Effector memory CD8-positive, alpha-beta T cell (primary cell): ENCODE results near the gene RRP7A.

Experiments
- ATAC-seq: fragments of 150-1000 bp; cut with Tn5 transposase; replicated peaks from 2 replicates; pipeline ENCODE4 v1.10.0; 2021; ENCODE audit warnings: mild to moderate bottlenecking, moderate library complexity
- DNase-seq, 3 experiments: peaks; one replicate each; pipeline ENCODE4 v3.0.0; 2021
- H3K27ac Mint-ChIP-seq, 2 donors: one replicate each; pipeline ENCODE4 v1.8.0; 2022; ENCODE audit warnings: mild to moderate bottlenecking in 2 of 2, mixed read lengths in 2 of 2, moderate library complexity in 2 of 2
- H3K27me3 Mint-ChIP-seq, 2 donors: one replicate each; pipeline ENCODE4 v1.8.0; 2022; ENCODE audit warnings: mixed read lengths in 2 of 2
- H3K36me3 Mint-ChIP-seq: one replicate; pipeline ENCODE4 v1.8.0; 2022; ENCODE audit warnings: mild to moderate bottlenecking, moderate library complexity, mixed read lengths; ENCODE audit not compliant: insufficient read depth
- H3K4me1 Mint-ChIP-seq, 2 donors: one replicate each; pipeline ENCODE4 v1.8.0; 2022; ENCODE audit warnings: low read depth in 2 of 2, mixed read lengths in 2 of 2
- H3K4me3 Mint-ChIP-seq, 2 donors: one replicate each; pipeline ENCODE4 v1.8.0; 2022; ENCODE audit warnings: mild to moderate bottlenecking in 2 of 2, mixed read lengths in 2 of 2, moderate library complexity in 2 of 2
- H3K9me3 Mint-ChIP-seq, 2 donors: one replicate each; pipeline ENCODE4 v1.8.0; 2022; ENCODE audit warnings: mixed read lengths in 2 of 2

The RRP7A gene

DNA sequence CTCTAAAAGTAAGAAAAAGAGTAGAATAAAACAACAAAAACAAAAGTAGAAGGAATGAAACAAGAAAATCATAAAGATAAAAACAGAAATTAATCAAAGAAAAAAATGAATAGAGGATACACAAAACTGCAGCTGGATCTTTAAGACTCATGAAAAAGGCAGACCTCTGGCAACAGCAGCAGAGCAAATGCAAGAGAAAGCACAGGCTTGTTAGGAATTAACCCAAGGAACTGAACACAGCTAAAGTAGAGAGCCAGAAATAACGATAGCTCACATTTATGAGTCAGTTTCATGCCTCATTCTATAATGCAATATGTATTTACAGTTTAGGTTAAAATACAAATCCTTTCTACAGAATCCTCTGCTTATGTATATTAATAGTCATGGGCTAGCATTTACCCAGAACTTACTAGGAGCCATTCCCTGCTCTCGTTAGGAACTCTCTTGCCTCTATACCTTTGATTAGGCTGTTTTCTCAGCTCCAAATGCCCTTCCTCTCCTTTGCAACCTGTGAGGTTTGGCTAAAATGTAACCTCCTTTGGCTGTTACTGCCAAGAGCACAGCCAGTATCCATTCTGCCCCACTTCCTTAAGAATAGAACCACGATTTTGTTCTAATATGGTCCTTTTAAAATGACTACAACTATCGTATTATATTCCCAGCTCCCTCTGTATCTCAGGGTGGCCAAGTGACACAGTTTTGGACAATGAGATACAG, 49.1 kb downstream of the RRP7A start:
- no peak overlapping the region for H3K27ac Mint-ChIP-seq
- H3K4me1 Mint-ChIP-seq, result no peaks in the 10 kb centered on the region
- H3K36me3 Mint-ChIP-seq, result no peaks in the 10 kb centered on the region
- H3K4me3 Mint-ChIP-seq, result no peak overlapping the region
- no peaks in the 10 kb centered on the region for H3K9me3 Mint-ChIP-seq
- peaks cover 22 to 43% of the 10 kb centered on the region in 2 donors for H3K27me3 Mint-ChIP-seq
- no peak for ATAC-seq
- no peak for DNase-seq

DNA sequence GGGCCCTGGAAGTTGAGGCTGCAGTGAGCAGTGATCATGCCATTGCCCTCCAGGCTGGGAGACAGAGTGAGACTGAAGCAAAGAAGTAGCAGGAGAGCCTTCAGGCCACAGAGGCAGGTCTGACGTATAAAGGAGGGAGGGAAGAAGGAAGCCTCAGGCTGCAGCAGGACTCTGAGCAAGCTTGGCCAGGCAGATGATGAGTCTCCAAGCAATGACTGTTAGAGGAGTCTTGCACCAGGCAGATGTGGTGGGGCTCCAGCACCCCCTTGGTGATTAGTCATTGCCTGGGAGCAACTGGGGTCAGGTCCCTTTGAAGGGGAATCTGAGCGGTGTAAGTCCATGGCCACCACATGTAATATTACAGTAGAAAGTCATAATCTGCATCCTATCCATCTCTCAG, 50.8 kb downstream of the RRP7A start:
- Mint-ChIP-seq H3K27me3 (peaks cover 24 to 42% of the 10 kb centered on the region in 2 donors), H3K4me1 (no peaks in the 10 kb centered on the region), H3K4me3 (no peak overlapping the region), H3K9me3 (no peaks in the 10 kb centered on the region), H3K36me3 (no peaks in the 10 kb centered on the region), H3K27ac (no peak overlapping the region)
- ATAC-seq (no peak), DNase-seq (no peak)

DNA sequence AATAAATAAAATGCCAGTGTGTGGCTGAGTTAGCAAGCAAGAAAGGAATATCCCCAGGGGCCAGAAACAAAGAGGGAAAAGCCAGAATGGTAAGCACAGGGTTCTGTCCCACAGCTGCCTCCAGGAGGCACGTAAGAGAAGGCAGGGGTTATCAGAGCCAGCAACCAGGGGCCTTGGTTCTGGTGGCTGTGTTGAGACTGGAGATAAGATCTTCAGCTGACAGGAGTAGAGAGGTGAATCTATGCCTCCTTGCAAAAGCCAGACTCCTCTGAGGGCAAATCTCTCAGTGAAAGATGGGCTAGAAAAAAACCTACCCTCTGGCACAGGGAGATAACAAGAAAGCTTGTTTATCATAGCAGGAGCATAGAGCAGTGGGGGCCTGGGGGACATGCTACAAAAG, 57.6 kb downstream of the RRP7A start:
- Mint-ChIP-seq H3K4me3 (no peak overlapping the region), H3K27me3 (peaks cover 54 to 76% of the 10 kb centered on the region in 2 donors), H3K4me1 (no peaks in the 10 kb centered on the region), H3K36me3 (no peaks in the 10 kb centered on the region), H3K9me3 (no peaks in the 10 kb centered on the region), H3K27ac (peak overlapping the region in 1 of 2 donors; percentile 59)
- ATAC-seq, result no peak
- no peak for DNase-seq

DNA sequence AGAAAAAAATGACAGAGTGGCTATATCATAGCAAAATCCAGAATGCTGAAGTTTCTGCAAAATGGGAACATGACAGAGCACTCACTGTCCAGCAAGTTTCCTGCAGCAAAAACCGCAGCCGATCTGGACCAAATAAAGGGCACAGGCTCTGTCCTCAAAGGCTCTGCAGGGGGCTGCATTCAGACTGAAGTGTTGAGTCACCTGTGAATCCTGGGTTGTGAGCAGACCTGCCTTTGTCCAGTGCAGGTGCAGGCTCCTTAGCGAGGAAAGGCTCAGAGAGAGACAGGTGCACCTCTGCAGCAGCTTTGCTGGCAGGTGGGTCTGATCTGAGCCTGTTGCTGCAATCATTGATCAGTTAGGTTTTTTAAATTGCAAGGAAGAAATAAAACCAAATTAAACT, 58.1 kb downstream of the RRP7A start:
- ATAC-seq, result no peak
- H3K4me3 Mint-ChIP-seq, result no peak overlapping the region
- H3K27me3 Mint-ChIP-seq, result peaks cover 54 to 78% of the 10 kb centered on the region in 2 donors

More for the DNA sequence above, 58.1 kb downstream of the RRP7A start:
- no peaks in the 10 kb centered on the region for H3K9me3 Mint-ChIP-seq
- no peak for DNase-seq
- no peaks in the 10 kb centered on the region for H3K36me3 Mint-ChIP-seq
- no peaks in the 10 kb centered on the region for H3K4me1 Mint-ChIP-seq
- H3K27ac Mint-ChIP-seq, result peak overlapping the region in 1 of 2 donors; percentile 59
